ENCODE data around the gene SLC51B. TPM values are rescaled to one million over a fixed set of nuclear protein-coding genes. Genes with fewer than 3 reads are reported as not detected.

The SLC51B gene
- total RNA-seq, 1 experiment from 2014 or later: not detected

- ATAC-seq: peak; percentile 87
- Histone ChIP-seq H3K79me2 (ENCODE audit: insufficient read depth, low read length) (no peaks in the 10 kb centered on the region), H3K4me1 (ENCODE audit: control insufficient read depth in 1 of 2, insufficient read depth in 2 of 2, low read length in 2 of 2) (no peaks in the 10 kb centered on the region), H3K27ac (ENCODE audit: low read depth, low read length) (no peak overlapping the region), H3K27me3 (ENCODE audit: insufficient read depth, low read length) (no peaks in the 10 kb centered on the region), H3K9me3 (ENCODE audit: control insufficient read depth in 1 of 2, insufficient read depth in 1 of 2, low read depth in 1 of 2, low read length in 2 of 2) (no peaks in the 10 kb centered on the region), H3K36me3 (ENCODE audit: control insufficient read depth in 1 of 2, insufficient read depth in 2 of 2, low read length in 2 of 2) (peaks cover 6 to 9% of the 10 kb centered on the region in 2 experiments), H3K9me2 (ENCODE audit: insufficient read depth) (no peaks in the 10 kb centered on the region), H3K4me3 (replicated peaks in 1 of 2; ENCODE audit: low read depth in 1 of 2, low read length in 2 of 2) (no peak overlapping the region), H3K9ac (ENCODE audit: low read length) (no peak overlapping the region), H2AFZ (ENCODE audit: low read depth, low read length, poor library complexity, severe bottlenecking) (no peak overlapping the region), H3K4me2 (ENCODE audit: low read length) (no peak overlapping the region), H4K20me1 (ENCODE audit: insufficient read depth) (no peaks in the 10 kb centered on the region)
- ChIA-PET RAD21 (ENCODE audit: low non-redundant PET in 1 of 2, low total read pairs in 2 of 2, uncharacterized antibody in 2 of 2, unreplicated experiment in 2 of 2) (interaction anchor here (0.5 to 1.1 kb wide), 2 partner anchors 41 to 67 kb away, joined by 3 to 4 read pairs; no protein-coding TSS in a partner anchor), POLR2A (no interaction called here), CTCF (interaction anchor here (0.5 to 3.7 kb wide), 14 partner anchors 9 to 196 kb away, joined by 3 to 52 read pairs (median 4); partner anchors contain the start of gene UBAP1L)
- peak; percentile 22 for DNase-seq (ENCODE audit: low read depth, low spot score)
- intact Hi-C loops (cut with micrococcal nuclease): loop anchor here (1.0 kb wide), 2 partner anchors 47 to 68 kb away; no protein-coding TSS in a partner anchor
- TF ChIP-seq CTCF (IDR thresholded peaks at IDR 0.05 in 2 of 3, conservative IDR thresholded peaks at IDR 0.05 in 1 of 3; ENCODE audit: borderline replicate concordance in 1 of 3, insufficient read depth in 1 of 3, low read depth in 2 of 3, low read length in 2 of 3) (peak; percentile 69 to 92 (median 84)), EZH2phosphoT487 (IDR thresholded peaks at IDR 0.05; ENCODE audit: borderline replicate concordance) (no peak), YY1 (IDR thresholded peaks at IDR 0.05; ENCODE audit: extremely low read depth, insufficient replicate concordance, low read depth, low read length) (no peak), TCF7L2 (IDR thresholded peaks at IDR 0.05; ENCODE audit: borderline replicate concordance, extremely low read depth, insufficient read depth, insufficient read length) (no peak), RAD21 (IDR thresholded peaks at IDR 0.05; ENCODE audit: low read depth) (peak; percentile 76), POLR2A (IDR thresholded peaks at IDR 0.05; ENCODE audit: borderline replicate concordance, extremely low read depth, insufficient read depth, insufficient read length) (no peak), SRF (IDR thresholded peaks at IDR 0.05; ENCODE audit: low read depth) (no peak)
- BruUV-seq (replicated peaks): no TSS peak
Observed at GRCh38 chr15:65101411-65101890, 56.3 kb downstream of the SLC51B start.

Measured in HCT116 (cell line).